Vagina (tissue), 2 donors: ENCODE results near the gene UBIAD1.

Experiments used
- POLR2A ChIP-seq, 2 donors: fragments of 450-650 bp; IDR thresholded peaks; one replicate each; pipeline ENCODE4 v1.6.1; 2017; ENCODE audit warnings: antibody characterized with exemption in 2 of 2, mild to moderate bottlenecking in 2 of 2, moderate library complexity in 2 of 2
- TF ChIP-seq, protein P1 (sequence below), 3 experiments: fragments of 450-650 bp in 2 of 3; fragments of 200-600 bp in 1 of 3; sonication (generic) in 1 of 3; IDR thresholded peaks; one replicate each; pipeline ENCODE4 v1.5.1; 2017 to 2019; ENCODE audit warnings: antibody characterized with exemption in 3 of 3, mild to moderate bottlenecking in 2 of 3, moderate library complexity in 2 of 3

DNA sequence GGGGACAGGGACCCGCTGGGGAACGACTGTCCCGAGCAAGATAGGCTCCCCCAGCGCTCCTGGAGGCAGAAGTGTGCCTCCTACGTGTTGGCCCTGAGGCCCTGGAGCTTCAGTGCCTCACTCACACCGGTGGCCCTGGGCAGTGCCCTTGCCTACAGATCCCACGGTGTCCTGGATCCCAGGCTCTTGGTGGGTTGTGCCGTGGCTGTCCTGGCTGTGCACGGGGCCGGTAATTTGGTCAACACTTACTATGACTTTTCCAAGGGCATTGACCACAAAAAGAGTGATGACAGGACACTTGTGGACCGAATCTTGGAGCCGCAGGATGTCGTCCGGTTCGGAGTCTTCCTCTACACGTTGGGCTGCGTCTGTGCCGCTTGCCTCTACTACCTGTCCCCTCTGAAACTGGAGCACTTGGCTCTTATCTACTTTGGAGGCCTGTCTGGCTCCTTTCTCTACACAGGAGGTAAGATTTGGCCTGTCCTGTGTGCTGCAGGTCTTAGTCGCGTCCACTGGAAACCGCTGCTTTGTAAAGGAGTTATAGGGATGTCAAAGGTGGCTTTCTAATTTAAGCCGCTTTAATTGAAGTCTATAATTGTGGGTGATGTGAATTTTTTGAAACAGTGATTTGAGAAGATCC, 717 bp downstream of the UBIAD1 start:
- TF ChIP-seq POLR2A (IDR thresholded peaks at IDR 0.05) = no peak
- TF ChIP-seq, protein P1, sequence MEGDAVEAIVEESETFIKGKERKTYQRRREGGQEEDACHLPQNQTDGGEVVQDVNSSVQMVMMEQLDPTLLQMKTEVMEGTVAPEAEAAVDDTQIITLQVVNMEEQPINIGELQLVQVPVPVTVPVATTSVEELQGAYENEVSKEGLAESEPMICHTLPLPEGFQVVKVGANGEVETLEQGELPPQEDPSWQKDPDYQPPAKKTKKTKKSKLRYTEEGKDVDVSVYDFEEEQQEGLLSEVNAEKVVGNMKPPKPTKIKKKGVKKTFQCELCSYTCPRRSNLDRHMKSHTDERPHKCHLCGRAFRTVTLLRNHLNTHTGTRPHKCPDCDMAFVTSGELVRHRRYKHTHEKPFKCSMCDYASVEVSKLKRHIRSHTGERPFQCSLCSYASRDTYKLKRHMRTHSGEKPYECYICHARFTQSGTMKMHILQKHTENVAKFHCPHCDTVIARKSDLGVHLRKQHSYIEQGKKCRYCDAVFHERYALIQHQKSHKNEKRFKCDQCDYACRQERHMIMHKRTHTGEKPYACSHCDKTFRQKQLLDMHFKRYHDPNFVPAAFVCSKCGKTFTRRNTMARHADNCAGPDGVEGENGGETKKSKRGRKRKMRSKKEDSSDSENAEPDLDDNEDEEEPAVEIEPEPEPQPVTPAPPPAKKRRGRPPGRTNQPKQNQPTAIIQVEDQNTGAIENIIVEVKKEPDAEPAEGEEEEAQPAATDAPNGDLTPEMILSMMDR (IDR thresholded peaks at IDR 0.05) = no peak
